ENCODE measurements around the gene ISM2. TPM values are rescaled to one million over a fixed set of nuclear protein-coding genes. Genes with fewer than 3 reads are reported as not detected.
"Not testable (repeated sequence)": the region's sequence is repeated elsewhere in the genome, so short reads cannot be mapped to it uniquely, and the experiment has no call there.

ISM2 gene
- polyA plus RNA-seq = not detected

DNA sequence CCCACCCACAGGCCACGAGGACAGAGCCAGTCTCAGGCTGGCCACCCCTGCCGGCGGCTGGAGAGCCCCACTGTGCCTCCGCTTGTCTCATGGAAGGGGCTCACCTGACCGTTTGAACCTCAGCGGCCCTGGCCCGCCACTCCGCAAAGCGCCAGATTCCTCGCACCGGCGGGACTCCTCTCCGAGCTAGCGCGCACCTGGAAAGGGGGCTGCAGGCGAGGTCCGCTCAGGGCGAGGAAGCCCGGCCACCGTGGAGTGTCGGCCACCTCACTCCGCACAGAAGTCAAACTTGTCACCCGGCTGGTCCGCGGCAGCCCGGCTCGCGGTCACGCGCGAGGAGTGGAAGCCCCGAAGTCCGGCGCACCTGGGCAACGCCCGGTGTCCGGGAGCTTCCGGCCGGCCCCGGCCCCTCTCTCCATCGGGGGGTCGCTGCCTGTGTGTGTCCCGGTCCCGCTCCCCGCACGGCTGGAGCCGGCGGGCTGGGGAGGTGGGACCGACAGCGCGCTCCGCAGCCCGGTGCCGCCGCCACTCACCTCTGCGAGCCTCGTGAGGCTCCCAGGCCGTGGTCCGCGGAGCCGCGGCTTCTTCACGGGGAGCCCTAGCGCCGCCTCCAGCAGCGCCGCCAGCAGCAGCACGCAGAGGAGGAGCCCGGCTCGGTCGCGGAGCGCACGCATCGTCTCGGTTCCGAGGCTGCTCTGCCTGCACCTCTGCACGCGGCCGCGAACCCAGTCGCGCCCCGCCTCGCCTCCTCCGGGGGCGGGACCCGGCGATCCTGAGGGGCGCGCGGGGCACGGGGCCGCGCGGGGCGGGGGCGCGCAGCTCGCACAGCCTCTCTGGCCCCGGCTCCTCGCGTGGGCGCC is at the start of gene ISM2:
Gene ISM2, minus strand, starts transcription at position 697 of the 860 bp plus-strand sequence. Its CDS starts 23 bp downstream, at position 674.
- H3K4me1 Mint-ChIP-seq = peaks cover 5 to 8% (median 6%) of the 10 kb centered on the region in 3 donors
- no peak within 1 kb of the TSS for H3K27ac Mint-ChIP-seq
- H3K4me3 Mint-ChIP-seq = peak within 1 kb of the TSS; percentile 80 to 92 (median 84)
- H3K27me3 Mint-ChIP-seq = peaks cover 25% of the 10 kb centered on the region
- peaks cover 2 to 4% (median 3%) of the 10 kb centered on the region in 3 donors for H3K9me3 Mint-ChIP-seq
- no peaks in the 10 kb centered on the region for H3K36me3 Mint-ChIP-seq

DNA sequence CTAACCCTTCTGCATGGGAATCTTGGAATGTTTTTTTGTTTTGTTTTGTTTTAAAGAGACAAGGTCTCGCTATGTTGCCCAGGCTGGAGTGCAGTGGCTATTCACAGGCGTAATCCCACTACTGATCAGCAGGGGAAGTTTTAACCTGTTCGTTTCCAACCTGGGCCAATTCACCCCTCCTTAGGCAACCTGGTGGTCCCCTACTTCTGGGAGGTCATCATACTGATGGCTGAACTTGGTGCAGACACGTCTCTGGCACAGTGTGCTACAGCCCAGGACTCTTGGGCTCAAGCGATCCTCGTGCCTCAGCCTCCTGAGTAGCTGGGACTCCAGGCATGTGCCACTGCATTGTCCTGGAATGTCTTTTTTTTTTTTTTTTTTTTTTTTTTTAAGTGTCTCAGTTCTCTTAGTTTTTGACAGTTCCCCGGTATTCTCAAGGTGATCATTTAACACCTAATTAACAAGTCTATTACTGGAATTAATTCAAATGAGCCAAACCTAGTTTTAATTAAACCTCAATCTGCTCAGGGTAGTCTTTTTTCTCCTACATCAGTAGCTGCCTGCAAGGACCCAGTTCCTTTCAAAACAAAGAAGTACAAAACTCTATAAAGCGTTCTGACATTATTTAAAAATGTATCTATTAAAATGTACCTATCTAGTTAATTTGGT is 49.0 kb upstream of the ISM2 start:
- no peaks in the 10 kb centered on the region for H3K27me3 Mint-ChIP-seq
- H3K27ac Mint-ChIP-seq = no peak overlapping the region
- peaks cover 10 to 12% (median 11%) of the 10 kb centered on the region in 3 donors for H3K4me1 Mint-ChIP-seq
- H3K9me3 Mint-ChIP-seq = no peaks in the 10 kb centered on the region
- H3K4me3 Mint-ChIP-seq = no peak overlapping the region
- H3K36me3 Mint-ChIP-seq = peaks cover 3% of the 10 kb centered on the region

DNA sequence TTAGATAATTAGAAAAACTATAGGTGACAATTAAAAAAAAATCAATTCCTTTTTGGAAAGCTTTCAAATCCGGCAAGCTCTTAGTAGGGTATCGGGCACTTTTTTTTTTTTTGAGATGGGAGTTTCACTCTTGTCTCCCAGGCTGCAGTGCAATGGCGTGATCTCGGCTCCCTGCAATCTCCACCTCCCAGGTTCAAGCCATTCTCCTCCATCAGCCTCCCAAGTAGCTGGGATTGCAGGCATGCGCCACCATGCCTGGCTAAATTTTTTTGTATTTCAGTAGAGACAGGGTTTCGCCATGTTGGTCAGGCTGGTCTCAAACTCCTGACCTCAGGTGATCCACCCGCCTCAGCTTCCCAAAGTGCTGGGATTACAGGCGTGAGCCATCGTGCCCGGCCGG is 46.6 kb upstream of the ISM2 start:
- peak overlapping the region in 1 of 3 donors; percentile 42 for H3K27ac Mint-ChIP-seq
- H3K4me1 Mint-ChIP-seq = peaks cover 21 to 26% (median 21%) of the 10 kb centered on the region in 3 donors
- not testable (repeated sequence) for H3K27me3 Mint-ChIP-seq, H3K4me3 Mint-ChIP-seq, H3K36me3 Mint-ChIP-seq, H3K9me3 Mint-ChIP-seq

DNA sequence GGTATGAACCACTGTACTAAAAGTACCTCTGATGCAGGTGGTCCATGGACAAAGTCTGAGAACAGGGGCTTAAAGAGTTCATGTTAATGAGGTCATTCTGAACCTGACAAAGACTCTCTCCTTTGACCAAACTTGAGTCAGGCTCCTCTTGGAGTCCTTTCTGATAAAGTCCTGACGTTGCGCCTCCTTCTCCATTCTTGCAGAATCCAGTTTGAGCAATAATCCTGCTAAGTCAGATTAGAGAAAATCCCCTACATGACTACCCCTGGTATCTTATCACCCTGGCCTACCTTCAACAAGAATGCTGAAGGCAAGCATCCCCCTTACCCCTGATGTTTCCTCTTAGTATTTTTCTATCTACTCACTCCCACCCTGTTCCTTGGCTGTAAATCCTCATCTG is 46.0 kb upstream of the ISM2 start:
- no peaks in the 10 kb centered on the region for H3K9me3 Mint-ChIP-seq
- no peak overlapping the region for H3K4me3 Mint-ChIP-seq
- H3K27ac Mint-ChIP-seq = peak overlapping the region in 1 of 3 donors; percentile 53
- H3K4me1 Mint-ChIP-seq = peaks cover 21 to 26% (median 21%) of the 10 kb centered on the region in 3 donors
- H3K27me3 Mint-ChIP-seq = no peaks in the 10 kb centered on the region
- peaks cover 3% of the 10 kb centered on the region for H3K36me3 Mint-ChIP-seq

DNA sequence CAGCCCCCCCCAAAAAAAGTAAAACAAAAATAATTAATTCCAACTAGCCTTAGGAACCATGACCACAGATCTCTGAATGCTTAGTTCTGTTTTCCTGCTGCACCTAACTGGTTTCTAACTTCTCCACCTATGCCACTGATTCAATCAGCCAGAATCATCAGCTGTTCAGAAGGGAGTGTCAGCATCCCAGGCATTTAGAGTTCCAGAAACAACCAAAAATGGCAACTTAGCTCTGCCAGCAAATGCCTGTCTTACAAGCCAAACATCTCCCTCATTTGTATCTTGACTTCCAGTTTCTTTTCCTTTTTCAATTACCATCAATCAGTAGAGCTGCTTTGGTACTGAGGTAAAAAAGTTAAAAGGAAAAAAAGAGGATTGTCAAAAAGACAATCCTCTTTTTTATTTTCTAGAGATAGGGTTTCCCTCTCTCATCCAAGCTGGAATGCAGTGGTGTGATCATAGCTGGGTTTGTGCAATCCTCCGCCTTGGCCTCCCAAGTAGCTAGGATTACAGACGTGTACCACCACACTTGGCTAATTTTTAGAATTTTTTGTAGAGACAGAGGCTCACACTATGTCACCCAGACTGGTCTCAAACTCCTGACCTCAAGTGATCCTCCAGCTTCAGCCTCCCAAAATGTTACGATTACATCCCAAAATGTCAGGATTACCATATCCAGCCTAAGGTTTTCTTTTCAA is 45.2 kb upstream of the ISM2 start:
- Mint-ChIP-seq H3K4me3 (peak overlapping the region in 1 of 4 donors; percentile 27), H3K27me3 (no peaks in the 10 kb centered on the region), H3K36me3 (peaks cover 3% of the 10 kb centered on the region), H3K4me1 (peaks cover 21 to 26% (median 21%) of the 10 kb centered on the region in 3 donors), H3K27ac (peak overlapping the region in 1 of 3 donors; percentile 88), H3K9me3 (no peaks in the 10 kb centered on the region)

DNA sequence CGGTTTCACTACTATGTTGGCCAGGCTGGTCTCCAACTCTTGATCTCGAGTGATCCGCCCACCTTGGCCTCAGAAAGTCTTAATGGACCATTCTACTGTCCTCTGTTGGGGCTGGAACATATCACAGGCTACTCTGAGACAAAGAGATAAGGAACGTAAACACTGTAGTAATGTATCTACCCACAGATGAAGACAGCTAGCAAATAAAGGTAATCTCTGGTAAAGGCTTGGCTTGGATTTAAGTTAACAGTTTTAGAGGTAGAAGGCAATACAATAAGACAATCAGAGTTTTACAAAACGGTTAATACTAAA is 44.6 kb upstream of the ISM2 start:
- no peak overlapping the region for H3K4me3 Mint-ChIP-seq
- H3K27me3 Mint-ChIP-seq = no peaks in the 10 kb centered on the region
- H3K36me3 Mint-ChIP-seq = peaks cover 3% of the 10 kb centered on the region
- H3K4me1 Mint-ChIP-seq = peaks cover 21 to 27% (median 21%) of the 10 kb centered on the region in 3 donors
- H3K27ac Mint-ChIP-seq = peak overlapping the region in 2 of 3 donors; percentile 0 to 88
- H3K9me3 Mint-ChIP-seq = no peaks in the 10 kb centered on the region

DNA sequence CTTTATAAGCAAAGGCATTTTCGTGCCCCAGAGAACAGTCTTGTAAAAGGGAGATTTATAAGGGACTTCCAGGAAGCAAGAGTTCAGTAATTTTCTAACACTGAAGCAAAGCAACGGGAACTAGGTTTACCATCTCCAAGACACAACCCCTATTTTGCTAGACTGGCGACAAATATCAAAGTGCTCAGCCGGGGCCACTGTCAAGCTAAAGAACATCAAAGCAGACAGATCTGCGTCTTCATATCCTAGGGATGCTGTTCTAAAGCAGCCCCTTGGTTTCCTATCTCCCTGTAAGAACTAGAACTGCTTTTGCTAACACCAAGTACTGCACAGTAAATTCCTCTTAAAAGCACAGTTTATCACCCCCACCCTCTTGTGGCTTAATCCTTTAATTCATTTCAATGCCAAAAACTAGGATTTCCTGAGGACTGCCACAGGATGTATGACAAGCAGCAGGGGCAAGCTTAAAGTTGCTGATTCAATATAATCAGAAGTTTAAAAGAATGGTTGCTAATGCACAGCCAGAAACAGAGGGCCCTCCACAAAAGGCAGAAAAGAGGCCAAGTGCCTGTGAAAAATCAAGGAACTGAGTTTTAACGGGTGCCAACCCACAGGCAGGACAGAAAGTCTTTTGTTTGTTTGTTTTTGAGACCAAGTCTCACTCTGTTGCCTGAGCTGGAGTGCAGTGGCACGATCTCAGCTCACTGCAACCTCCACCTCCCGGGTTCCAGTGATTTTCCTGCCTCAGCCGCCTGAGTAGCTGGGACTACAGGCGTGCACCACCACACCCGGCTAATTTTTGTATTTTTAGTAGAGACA is 44.0 kb upstream of the ISM2 start:
- Mint-ChIP-seq H3K27ac (peak overlapping the region in 2 of 3 donors; percentile 0 to 88), H3K4me1 (peaks cover 21 to 33% (median 24%) of the 10 kb centered on the region in 3 donors), H3K36me3 (peaks cover 3% of the 10 kb centered on the region), H3K27me3 (no peaks in the 10 kb centered on the region), H3K9me3 (no peaks in the 10 kb centered on the region), H3K4me3 (peak overlapping the region in 2 of 4 donors; percentile 1 to 31)

DNA sequence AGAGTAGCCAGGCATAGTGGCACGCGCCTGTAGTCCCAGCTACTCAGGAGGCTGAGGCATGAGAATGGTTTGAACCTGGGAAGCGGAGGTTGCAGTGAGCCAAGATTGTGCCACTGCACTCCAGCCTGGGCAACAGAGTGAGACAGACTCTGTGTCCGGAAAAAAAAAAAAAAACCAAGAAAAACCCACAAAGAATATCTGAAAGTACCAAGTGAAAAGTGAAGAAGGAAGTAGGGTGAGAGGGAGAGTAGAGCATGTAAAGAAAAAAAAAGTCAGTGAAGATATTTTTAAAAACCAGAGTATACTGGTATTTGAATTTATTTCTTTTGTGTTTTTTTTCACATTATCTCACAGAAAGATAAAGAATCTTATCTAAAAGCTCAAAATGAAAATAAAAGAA is 43.3 kb upstream of the ISM2 start:
- Mint-ChIP-seq H3K27ac (peak overlapping the region in 1 of 3 donors; percentile 65), H3K27me3 (no peaks in the 10 kb centered on the region), H3K36me3 (peaks cover 4% of the 10 kb centered on the region), H3K4me1 (peaks cover 21 to 38% (median 24%) of the 10 kb centered on the region in 3 donors), H3K9me3 (no peaks in the 10 kb centered on the region), H3K4me3 (peak overlapping the region in 3 of 4 donors; percentile 0 to 31 (median 1))

DNA sequence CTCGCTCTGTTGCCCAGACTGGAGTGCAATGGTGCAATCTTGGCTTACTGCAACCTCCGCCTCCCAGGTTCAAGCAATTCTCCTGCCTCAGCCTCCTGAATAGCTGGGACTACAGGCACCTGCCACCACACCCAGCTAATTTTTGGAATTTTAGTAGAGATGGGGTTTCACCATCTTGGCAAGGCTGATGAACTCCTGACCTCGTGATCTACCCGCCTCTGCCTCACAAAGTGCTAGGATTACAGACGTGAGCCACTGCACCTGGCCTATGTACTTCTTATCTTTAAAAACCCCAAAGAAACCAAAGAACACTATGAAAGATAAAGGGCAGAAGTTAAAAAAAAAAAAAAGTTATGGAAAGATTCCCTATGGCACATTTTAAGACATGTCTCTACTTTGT is 38.3 kb upstream of the ISM2 start:
- not testable (repeated sequence) for H3K27me3 Mint-ChIP-seq, H3K9me3 Mint-ChIP-seq, H3K36me3 Mint-ChIP-seq, H3K27ac Mint-ChIP-seq, H3K4me3 Mint-ChIP-seq
- H3K4me1 Mint-ChIP-seq = peaks cover 6 to 25% (median 9%) of the 10 kb centered on the region in 3 donors

DNA sequence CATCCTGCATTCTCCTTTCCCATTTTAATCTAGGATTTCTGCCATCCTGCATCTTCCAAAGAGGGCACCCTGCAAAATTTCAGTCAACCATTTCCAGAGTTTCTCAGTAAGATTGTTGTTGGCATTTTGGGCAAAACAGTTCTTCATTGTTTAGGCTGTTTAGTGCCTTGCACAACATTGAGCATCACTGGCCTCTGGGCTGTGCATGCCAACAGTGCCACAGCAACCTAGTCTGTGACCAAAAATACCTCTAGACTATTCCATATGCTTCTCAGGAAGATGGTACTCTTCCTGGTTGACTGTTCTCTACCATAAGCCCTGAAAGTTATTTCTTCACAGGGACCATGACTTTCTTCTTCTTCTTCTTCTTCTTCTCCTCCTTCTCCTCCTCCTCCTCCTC is 32.5 kb upstream of the ISM2 start:
- Mint-ChIP-seq H3K36me3 (peaks cover 9% of the 10 kb centered on the region), H3K4me3 (no peak overlapping the region), H3K9me3 (no peaks in the 10 kb centered on the region), H3K27ac (no peak overlapping the region), H3K27me3 (no peaks in the 10 kb centered on the region), H3K4me1 (peaks cover 0 to 5% (median 0%) of the 10 kb centered on the region in 3 donors)

DNA sequence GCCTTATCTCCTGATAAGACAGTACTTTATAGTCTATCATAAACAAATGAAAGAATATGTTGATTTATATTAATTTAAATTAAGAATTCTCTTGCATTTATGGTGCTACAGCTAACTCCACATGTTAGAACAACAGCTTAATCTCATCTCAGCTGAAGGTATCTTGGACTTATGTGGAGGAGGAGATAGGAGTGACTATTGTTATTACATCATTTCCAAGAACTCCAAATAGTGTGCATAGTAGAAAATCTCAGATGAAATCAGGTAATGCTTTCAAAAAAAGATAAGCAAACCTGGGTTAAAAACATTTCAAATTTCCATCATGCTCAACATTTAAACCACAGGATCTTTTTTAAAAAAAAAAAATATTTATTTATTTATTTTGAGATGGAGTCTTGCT is 31.3 kb upstream of the ISM2 start:
- peaks cover 6% of the 10 kb centered on the region for H3K36me3 Mint-ChIP-seq
- H3K4me1 Mint-ChIP-seq = no peaks in the 10 kb centered on the region
- H3K27me3 Mint-ChIP-seq = no peaks in the 10 kb centered on the region
- no peak overlapping the region for H3K4me3 Mint-ChIP-seq
- no peak overlapping the region for H3K27ac Mint-ChIP-seq
- no peaks in the 10 kb centered on the region for H3K9me3 Mint-ChIP-seq

DNA sequence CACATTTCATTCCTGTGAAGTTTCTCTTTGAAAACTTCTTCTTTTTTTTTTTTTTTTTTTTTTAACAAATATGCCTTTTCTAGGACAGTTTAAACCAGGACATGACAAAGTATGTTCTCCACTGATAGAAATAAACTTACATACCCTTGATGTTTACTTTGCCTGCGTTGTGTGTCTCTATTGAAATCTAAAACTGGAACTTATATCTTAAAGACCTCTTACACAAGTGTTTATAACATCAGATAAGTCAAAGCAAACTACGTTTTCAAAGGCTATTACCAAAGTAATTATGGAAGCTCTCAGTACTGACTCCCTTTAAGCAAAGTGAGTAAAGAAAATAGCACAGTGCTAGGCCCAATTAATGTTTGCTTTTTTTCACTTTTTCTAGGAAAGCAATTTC is 30.6 kb upstream of the ISM2 start:
- Mint-ChIP-seq H3K27me3 (no peaks in the 10 kb centered on the region), H3K36me3 (peaks cover 6% of the 10 kb centered on the region), H3K27ac (no peak overlapping the region), H3K4me1 (no peaks in the 10 kb centered on the region), H3K4me3 (no peak overlapping the region), H3K9me3 (no peaks in the 10 kb centered on the region)

DNA sequence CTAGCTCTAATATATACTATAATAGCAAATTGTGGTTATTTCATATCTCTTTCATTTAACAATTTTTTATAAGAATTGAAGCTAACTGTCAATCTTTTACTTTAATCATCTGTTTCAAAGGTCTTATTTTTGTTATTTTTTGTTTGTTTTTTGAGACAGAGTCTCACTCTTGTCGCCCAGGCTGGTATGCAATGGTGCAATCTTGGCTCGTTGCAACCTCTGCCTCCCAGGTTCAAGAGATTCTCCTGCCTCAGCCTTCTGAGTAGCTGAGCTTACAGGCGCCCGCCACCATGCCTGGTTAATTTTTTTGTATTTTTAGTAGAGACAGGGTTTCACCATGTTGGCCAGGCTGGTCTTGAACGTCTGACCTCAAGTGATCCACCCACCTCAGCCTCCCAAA is 30.1 kb upstream of the ISM2 start:
- not testable (repeated sequence) for H3K27ac Mint-ChIP-seq

DNA sequence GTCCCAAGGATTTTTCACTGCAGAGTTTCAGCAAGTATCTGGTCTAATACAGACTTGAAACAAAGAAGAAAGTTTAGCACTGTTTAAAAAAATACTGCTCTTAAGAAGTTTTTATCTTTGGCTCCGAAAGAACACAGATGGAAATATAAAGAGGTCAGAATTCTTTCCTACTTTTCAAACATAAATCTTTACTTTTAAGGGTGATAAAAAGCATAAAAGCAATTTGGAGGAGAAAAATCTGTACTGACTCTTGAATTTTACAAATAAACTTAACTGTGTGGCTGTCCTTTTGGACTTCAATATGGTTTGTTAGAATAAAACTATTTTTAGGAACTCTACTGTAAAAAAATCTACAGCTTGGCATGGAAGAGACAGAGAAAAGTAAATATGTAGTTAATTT is 27.6 kb upstream of the ISM2 start:
- Mint-ChIP-seq H3K36me3 (peaks cover 6% of the 10 kb centered on the region), H3K9me3 (no peaks in the 10 kb centered on the region), H3K4me1 (peaks cover 0 to 3% (median 0%) of the 10 kb centered on the region in 3 donors), H3K4me3 (no peak overlapping the region), H3K27me3 (no peaks in the 10 kb centered on the region), H3K27ac (no peak overlapping the region)

More for the DNA sequence above, 30.1 kb upstream of the ISM2 start:
- H3K4me3 Mint-ChIP-seq, H3K27me3 Mint-ChIP-seq, H3K9me3 Mint-ChIP-seq, H3K4me1 Mint-ChIP-seq, H3K36me3 Mint-ChIP-seq: not testable (repeated sequence)
